Fibroblast of mammary gland (primary cell): ENCODE data around the gene UBE2G2.
A peak's percentile ranks its signal among the peaks of the same experiment; 100 is the strongest.

Experiments
- DNase-seq: peaks from one replicate; pipeline ENCODE4 v3.0.0-alpha.2; 2010; ENCODE audit warnings: low read depth
- H3K4me3 ChIP-seq: 2 replicates; pipeline ENCODE4 v1.5.1; 2011; ENCODE audit warnings: low read depth, mild to moderate bottlenecking, low read length, moderate library complexity; ENCODE audit not compliant: control insufficient read depth
- TF ChIP-seq, protein P1 (sequence below): conservative IDR thresholded peaks from 2 replicates; pipeline ENCODE4 v1.5.1; 2011; ENCODE audit warnings: low read depth, low read length, inconsistent platforms; ENCODE audit not compliant: control insufficient read depth, insufficient read depth

Gene UBE2G2

DNA sequence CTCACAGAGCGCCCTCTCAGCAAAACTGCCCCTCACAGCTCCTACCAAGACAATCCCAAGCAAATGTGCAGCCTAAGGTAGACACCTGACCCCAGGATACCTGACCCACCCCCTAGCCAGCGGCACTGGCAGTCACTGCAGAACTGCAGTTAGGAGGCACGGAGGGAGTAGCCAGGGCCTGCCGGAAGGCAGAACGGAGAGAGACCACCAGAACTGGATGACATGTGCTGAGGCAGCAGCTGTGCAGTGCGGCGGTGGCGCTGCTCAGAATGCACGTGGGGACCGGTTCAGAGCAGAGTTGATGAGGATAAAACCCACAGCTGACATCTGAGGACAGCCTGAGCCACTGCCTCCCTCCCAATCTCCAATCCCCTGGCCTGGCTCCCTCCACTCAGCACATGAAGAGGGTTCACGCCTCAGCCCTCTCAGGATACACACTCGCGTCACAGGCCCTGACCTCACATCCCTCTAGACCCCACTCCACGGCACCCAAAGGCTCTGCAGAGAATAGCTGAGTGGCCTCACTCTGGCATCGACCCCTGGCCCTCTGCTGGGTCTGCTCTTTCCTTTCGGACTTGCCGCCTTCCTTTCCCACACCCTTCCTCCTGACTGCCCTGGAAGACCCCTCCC lies 29.6 kb downstream of the UBE2G2 start:
- DNase-seq: no peak
- TF ChIP-seq, protein P1, sequence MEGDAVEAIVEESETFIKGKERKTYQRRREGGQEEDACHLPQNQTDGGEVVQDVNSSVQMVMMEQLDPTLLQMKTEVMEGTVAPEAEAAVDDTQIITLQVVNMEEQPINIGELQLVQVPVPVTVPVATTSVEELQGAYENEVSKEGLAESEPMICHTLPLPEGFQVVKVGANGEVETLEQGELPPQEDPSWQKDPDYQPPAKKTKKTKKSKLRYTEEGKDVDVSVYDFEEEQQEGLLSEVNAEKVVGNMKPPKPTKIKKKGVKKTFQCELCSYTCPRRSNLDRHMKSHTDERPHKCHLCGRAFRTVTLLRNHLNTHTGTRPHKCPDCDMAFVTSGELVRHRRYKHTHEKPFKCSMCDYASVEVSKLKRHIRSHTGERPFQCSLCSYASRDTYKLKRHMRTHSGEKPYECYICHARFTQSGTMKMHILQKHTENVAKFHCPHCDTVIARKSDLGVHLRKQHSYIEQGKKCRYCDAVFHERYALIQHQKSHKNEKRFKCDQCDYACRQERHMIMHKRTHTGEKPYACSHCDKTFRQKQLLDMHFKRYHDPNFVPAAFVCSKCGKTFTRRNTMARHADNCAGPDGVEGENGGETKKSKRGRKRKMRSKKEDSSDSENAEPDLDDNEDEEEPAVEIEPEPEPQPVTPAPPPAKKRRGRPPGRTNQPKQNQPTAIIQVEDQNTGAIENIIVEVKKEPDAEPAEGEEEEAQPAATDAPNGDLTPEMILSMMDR: no peak
- no peak overlapping the region for H3K4me3 ChIP-seq

DNA sequence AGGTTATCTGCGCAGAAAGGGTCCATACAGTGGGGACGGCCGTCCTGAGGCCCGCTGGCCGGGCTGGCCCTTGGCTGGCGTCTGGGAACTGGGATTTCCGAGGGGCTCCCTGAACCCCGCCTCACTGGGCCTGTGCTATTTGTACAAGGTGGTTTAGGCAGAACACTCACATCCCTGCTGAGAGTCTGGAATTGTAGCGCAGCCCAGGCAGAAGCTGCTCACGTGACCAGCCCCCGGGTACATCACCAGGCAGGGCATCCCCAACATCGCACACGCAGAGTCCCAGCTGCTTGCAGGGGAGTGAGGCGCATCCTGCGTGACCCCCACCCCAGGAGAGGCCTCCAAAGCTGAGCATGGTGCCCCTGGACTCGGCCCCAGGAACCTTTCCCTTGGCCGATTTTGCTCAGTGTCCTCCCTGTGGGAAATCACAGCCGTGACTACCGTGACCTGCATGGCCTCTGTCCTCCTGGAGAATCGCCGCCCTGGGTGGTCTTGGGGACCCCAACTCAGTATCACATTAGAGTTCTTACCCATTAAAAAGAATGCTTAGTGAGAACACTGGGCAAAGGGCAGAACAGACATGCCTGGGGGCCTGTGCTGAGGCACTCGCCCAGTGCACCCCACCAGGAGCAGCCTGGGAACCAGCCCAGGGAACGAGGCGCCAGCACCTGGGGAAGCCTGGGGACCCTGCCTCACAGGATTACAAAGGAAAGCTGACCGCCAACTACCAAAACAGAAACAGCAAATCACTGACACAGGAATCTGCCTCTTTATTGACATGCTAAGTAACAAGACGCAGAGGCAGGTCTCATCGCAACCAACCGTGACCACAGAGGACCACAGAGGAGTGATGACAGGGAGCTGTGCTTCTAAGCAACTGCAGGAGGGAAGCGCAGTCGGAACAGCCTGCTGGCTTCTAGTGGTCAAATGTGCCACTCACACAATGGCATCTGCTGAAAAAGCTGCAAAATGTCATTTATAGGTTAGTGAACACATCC lies 33.5 kb downstream of the UBE2G2 start:
- DNase-seq: no peak
- TF ChIP-seq, protein P1: no peak
- H3K4me3 ChIP-seq: no peak overlapping the region

DNA sequence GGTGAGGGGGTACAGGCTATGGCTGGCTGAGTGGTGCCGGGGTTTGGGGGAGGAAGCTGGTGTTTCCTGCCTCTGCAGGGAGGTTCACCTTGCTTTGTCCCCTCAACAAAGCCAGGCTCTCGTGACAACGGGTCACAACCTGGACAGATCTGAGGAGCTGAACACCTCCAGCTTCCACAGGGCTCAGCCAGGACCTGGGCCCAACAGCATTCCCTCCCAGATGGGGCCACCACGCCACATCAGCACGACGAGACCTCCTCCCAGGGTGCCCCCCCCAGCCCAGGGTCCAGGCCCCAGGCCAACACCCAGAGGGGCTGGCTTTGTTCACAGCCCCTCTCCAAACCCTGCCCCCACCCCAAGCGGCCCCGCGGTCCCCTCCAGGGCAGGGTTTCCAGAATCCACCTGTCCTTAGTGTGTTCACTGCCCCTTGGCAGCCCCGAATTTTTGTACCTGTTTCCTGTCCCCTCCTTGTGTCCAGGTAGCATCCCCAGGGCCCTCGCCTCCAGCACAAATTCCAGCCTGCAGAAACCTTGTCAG lies 34.7 kb downstream of the UBE2G2 start:
- TF ChIP-seq, protein P1: no peak
- H3K4me3 ChIP-seq: no peak overlapping the region
- DNase-seq: no peak

DNA sequence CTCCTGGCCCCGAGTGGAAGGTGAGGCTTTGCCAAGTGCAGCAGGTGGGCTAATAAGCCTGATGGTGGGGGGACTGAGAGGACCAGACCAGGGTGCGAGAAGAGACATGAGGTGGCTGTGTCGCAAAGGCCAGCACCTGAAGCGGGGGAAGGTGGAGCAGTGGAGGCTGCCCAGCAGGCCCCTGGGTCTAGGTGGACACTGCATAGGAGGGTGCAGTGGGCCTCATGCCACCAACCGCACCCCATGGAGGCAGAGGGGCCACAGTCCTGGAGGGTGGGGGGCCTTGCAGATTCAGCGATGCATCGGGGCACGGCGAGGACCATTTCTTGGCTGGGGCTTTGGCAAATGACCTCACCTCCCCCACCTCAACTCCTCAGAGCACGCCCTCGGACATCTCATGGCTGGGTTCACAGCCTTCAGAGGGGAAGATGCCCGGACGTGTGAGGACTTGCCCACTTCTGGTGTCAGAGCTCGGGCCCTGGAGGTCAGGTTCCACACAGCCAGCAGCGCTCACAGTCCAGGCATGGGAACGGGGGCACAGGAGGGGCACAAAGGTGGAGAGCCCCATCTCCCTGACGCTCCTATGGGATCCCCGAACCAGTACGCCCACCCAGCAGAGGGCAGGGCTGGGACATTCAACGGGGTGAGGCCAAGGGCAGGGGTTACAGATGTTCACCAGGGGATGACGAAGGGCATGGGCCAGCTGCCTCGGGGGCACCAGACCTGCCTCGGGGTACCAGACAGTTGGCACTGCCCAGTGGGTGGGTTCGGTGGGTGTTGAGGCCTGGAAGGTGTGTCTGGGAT lies 35.4 kb downstream of the UBE2G2 start:
- TF ChIP-seq, protein P1: no peak
- DNase-seq: no peak
- no peak overlapping the region for H3K4me3 ChIP-seq

DNA sequence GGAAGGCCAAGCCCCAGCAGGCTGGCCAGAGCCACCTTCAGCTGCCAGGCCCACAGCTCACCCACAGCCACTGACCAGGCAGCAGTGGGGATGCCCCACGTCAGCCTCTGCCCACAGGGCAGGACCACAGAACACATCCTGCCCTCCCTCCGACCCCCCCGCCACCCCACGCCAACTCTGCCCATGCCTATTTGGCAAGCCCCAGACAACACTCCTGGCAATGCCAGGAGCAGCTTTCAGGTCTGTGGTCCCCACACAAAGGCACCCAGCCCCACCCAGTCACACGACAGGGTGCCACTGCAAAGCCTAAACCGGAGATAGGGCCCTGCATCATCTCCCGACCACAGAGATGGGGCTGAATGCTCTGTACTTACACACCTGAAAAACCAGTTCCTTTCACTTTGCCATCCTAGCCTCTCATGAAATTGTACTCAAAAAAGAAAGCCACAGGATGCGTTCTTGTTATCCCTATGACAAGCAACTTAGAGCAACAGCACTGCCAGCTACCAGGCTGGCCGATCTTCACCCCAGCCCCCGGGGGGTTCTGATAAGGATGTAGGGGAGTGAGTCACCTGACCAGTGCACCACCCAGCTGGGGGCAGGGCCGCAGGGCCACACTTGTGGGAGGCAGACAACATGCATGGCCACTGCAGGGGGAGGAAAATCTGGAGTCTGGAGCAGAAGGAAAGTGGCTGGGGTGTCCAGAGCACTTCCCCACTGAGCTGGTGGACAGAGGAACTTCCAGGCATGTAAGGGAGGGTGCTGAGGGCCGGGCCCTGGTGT lies 36.2 kb downstream of the UBE2G2 start:
- no peak overlapping the region for H3K4me3 ChIP-seq
- TF ChIP-seq, protein P1: no peak
- peak; percentile 4 for DNase-seq
